Mononuclear cell (primary cell): ENCODE results near the gene AHSP. TPM values are rescaled to one million over a fixed set of nuclear protein-coding genes. Genes with fewer than 3 reads are reported as not detected.
"Not testable (repeated sequence)": the region's sequence is repeated elsewhere in the genome, so short reads cannot be mapped to it uniquely, and the experiment has no call there.

Experiments used
- H3K27me3 ChIP-seq: 2 replicates; pipeline ENCODE4 v1.6.0; 2011; ENCODE audit warnings: low read length, control low read depth; ENCODE audit not compliant: insufficient read depth
- H3K4me1 ChIP-seq: 2 replicates; pipeline ENCODE4 v1.5.1; 2011; ENCODE audit warnings: mild to moderate bottlenecking, low read length, control low read depth; ENCODE audit not compliant: insufficient read depth
- H3K4me3 ChIP-seq: 2 replicates; pipeline ENCODE4 v1.5.1; 2011; ENCODE audit warnings: mild to moderate bottlenecking, low read length, moderate library complexity
- H3K9me3 ChIP-seq: 2 replicates; pipeline ENCODE4 v1.5.1; 2011; ENCODE audit warnings: low read depth, mild to moderate bottlenecking, control low read depth, low read length
- total RNA-seq: library from RNA; depleted of rRNA; stranded (reverse); fragments of >200 nt; gene quantifications from one replicate; pipeline ENCODE4 v1.2.3, GENCODE V29; 2012

AHSP gene
- total RNA-seq, 1 donor: 0.52 TPM

GRCh38 chr16:31508706-31509195 lies 18.9 kb upstream of the AHSP start:
- H3K4me3 ChIP-seq: peak overlapping the region; percentile 84
- no peaks in the 10 kb centered on the region for H3K27me3 ChIP-seq
- no peaks in the 10 kb centered on the region for H3K9me3 ChIP-seq
- peaks cover 37% of the 10 kb centered on the region for H3K4me1 ChIP-seq

GRCh38 chr16:31513126-31513525 lies 14.6 kb upstream of the AHSP start:
- Histone ChIP-seq H3K27me3 (peaks cover 4% of the 10 kb centered on the region), H3K4me3 (no peak overlapping the region), H3K9me3 (no peaks in the 10 kb centered on the region), H3K4me1 (peaks cover 12% of the 10 kb centered on the region)

- H3K9me3 ChIP-seq: no peaks in the 10 kb centered on the region
- peaks cover 8% of the 10 kb centered on the region for H3K4me1 ChIP-seq
- H3K4me3 ChIP-seq: no peak overlapping the region
- peaks cover 4% of the 10 kb centered on the region for H3K27me3 ChIP-seq
Observed at GRCh38 chr16:31513884-31514283, 13.8 kb upstream of the AHSP start.

- Histone ChIP-seq H3K27me3 (peaks cover 4% of the 10 kb centered on the region), H3K4me3 (no peak overlapping the region), H3K4me1 (no peaks in the 10 kb centered on the region), H3K9me3 (no peaks in the 10 kb centered on the region)
Observed at GRCh38 chr16:31517800-31518402, 9.8 kb upstream of the AHSP start.

- no peaks in the 10 kb centered on the region for H3K9me3 ChIP-seq
- H3K27me3 ChIP-seq: peaks cover 4% of the 10 kb centered on the region
- H3K4me1 ChIP-seq: no peaks in the 10 kb centered on the region
- H3K4me3 ChIP-seq: no peak overlapping the region
Observed at GRCh38 chr16:31519759-31520431, 7.8 kb upstream of the AHSP start.

- no peaks in the 10 kb centered on the region for H3K4me1 ChIP-seq
- peaks cover 1% of the 10 kb centered on the region for H3K27me3 ChIP-seq
- no peaks in the 10 kb centered on the region for H3K9me3 ChIP-seq
- no peak overlapping the region for H3K4me3 ChIP-seq
Observed at GRCh38 chr16:31521368-31521767, 6.3 kb upstream of the AHSP start.

GRCh38 chr16:31522071-31522470 lies 5.6 kb upstream of the AHSP start:
- H3K27me3 ChIP-seq: no peaks in the 10 kb centered on the region
- H3K4me1 ChIP-seq: no peaks in the 10 kb centered on the region
- H3K9me3 ChIP-seq: no peaks in the 10 kb centered on the region

GRCh38 chr16:31523768-31524167 lies 3.9 kb upstream of the AHSP start:
- peaks cover 15% of the 10 kb centered on the region for H3K27me3 ChIP-seq
- not testable (repeated sequence) for H3K9me3 ChIP-seq, H3K4me1 ChIP-seq, H3K4me3 ChIP-seq

More at GRCh38 chr16:31522071-31522470, 5.6 kb upstream of the AHSP start:
- no peak overlapping the region for H3K4me3 ChIP-seq

GRCh38 chr16:31525113-31525512 lies 2.6 kb upstream of the AHSP start:
- Histone ChIP-seq H3K27me3 (peaks cover 25% of the 10 kb centered on the region), H3K4me3 (no peak overlapping the region), H3K9me3 (no peaks in the 10 kb centered on the region), H3K4me1 (peaks cover 3% of the 10 kb centered on the region)

GRCh38 chr16:31528523-31529107 lies 915 bp downstream of the AHSP start:
- no peak overlapping the region for H3K4me3 ChIP-seq
- H3K27me3 ChIP-seq: peaks cover 29% of the 10 kb centered on the region

GRCh38 chr16:31529108-31529936 lies 1.6 kb downstream of the AHSP start:
- peaks cover 3% of the 10 kb centered on the region for H3K4me1 ChIP-seq
- H3K27me3 ChIP-seq: peaks cover 29% of the 10 kb centered on the region
- no peaks in the 10 kb centered on the region for H3K9me3 ChIP-seq
- no peak overlapping the region for H3K4me3 ChIP-seq

More at GRCh38 chr16:31528523-31529107, 915 bp downstream of the AHSP start:
- H3K4me1 ChIP-seq: peaks cover 3% of the 10 kb centered on the region
- H3K9me3 ChIP-seq: no peaks in the 10 kb centered on the region

- H3K9me3 ChIP-seq: no peaks in the 10 kb centered on the region
- no peak overlapping the region for H3K4me3 ChIP-seq
- peaks cover 32% of the 10 kb centered on the region for H3K27me3 ChIP-seq
- H3K4me1 ChIP-seq: peaks cover 3% of the 10 kb centered on the region
Observed at GRCh38 chr16:31529937-31530312, 2.2 kb downstream of the AHSP start.

GRCh38 chr16:31530405-31530804 lies 2.7 kb downstream of the AHSP start:
- Histone ChIP-seq H3K9me3 (no peaks in the 10 kb centered on the region), H3K4me1 (peaks cover 3% of the 10 kb centered on the region), H3K27me3 (peaks cover 36% of the 10 kb centered on the region), H3K4me3 (no peak overlapping the region)

GRCh38 chr16:31531096-31531495 lies 3.4 kb downstream of the AHSP start:
- Histone ChIP-seq H3K27me3 (peaks cover 43% of the 10 kb centered on the region), H3K4me1 (peaks cover 3% of the 10 kb centered on the region), H3K4me3 (no peak overlapping the region)

GRCh38 chr16:31532120-31532519 lies 4.4 kb downstream of the AHSP start:
- Histone ChIP-seq H3K4me1 (peaks cover 3% of the 10 kb centered on the region), H3K4me3 (no peak overlapping the region), H3K27me3 (peaks cover 51% of the 10 kb centered on the region), H3K9me3 (no peaks in the 10 kb centered on the region)

More at GRCh38 chr16:31531096-31531495, 3.4 kb downstream of the AHSP start:
- H3K9me3 ChIP-seq: no peaks in the 10 kb centered on the region
